ENCODE results near the gene RDH12. TPM values are rescaled to one million over a fixed set of nuclear protein-coding genes. Genes with fewer than 3 reads are reported as not detected.
A peak's percentile ranks its signal among the peaks of the same experiment; 100 is the strongest.
"Not testable (repeated sequence)": the region's sequence is repeated elsewhere in the genome, so short reads cannot be mapped to it uniquely, and the experiment has no call there.

The RDH12 gene
- polyA plus RNA-seq (ENCODE audit: insufficient read length), result 0.71 TPM
- long read RNA-seq, donor 1, result 0 reads
- long read RNA-seq, donor 2, result 0 reads
- long read RNA-seq, donor 3, result 0 reads
- long read RNA-seq, donor 4, result 0 reads
- long read RNA-seq, donor 5, result 0 reads
- long read RNA-seq, donor 6, result 0 reads
- long read RNA-seq, donor 7, result 0 reads
- long read RNA-seq, donor 8, result 0 reads

GRCh38 chr14:67701492-67701891 is at the start of gene RDH12:
RDH12 (plus strand) TSS chr14:67701886; CDS start chr14:67722643, 20,757 bp downstream.
- not testable (repeated sequence) for DNase-seq

DNA sequence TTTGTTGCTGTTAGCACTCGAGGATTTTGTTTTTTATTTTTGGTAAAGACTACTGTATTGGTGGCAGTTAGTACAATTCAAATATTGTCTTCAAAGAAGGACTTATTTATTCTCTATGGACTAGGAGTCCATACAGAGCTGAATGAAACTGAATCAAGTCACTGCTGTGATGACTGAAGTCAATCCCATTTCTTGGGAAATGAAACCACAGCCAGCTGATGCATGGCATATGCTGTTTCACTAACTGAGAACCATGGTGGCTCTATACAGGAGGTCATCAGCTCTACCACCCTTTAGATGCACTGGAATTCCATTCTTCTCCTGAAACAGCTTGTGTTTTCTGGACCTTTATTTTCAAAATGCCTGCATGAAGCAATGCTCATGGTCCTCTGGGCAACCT is 49.5 kb upstream of the RDH12 start:
- no peak for DNase-seq

DNA sequence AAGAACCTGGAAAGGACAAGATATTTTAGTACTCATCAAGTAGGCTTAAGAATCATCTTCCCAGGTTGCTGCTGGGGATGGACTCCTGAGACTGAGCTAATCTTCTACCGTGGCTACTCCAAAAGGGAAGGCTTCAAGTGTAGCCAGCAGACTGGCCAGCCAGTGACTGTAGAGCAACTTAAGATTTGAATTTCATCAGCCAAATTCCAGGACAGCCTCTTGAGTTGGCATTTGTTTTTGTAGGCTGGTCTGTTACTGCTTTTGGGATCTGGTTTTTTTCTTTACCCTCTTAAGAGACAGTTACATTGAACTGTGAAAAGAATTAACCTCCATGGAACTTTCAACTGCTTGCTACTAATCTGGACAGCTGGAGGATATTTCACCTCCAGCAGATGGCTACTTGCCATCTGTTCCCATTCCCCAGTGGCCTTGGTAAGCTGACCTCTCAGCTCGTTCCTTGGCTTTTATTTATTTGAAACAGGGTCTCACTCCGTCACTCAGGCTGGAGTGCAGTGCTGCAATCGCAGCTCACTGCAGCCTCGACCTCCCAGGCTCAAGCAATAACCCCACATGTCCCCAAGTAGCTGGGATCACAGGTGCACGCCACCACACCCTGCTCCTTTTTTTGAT is 47.9 kb upstream of the RDH12 start:
- no peak for DNase-seq

DNA sequence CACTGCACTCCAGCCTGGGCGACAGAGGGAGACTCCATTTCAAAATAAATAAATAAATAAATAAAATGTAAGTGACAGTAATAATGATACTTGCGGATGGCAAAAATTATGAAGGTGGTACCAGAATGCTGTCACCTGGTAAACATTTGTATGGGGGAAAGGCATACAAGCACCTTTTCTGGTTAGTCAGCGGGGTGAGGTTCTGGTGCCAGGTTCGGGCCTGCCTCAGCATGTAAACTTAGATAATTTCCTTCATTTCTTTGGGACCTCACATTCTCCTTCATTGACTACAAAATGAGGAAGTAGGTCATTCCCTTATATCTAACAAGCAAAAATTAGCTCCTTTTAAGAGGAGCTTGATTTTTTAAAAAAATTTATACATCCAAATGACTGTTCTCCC is 38.1 kb upstream of the RDH12 start:
- DNase-seq, result no peak

- no peak for DNase-seq
Observed at GRCh38 chr14:67665868-67666267, 35.8 kb upstream of the RDH12 start.

- peak; percentile 64 for DNase-seq
Observed at GRCh38 chr14:67666750-67667449, 34.8 kb upstream of the RDH12 start.

GRCh38 chr14:67668559-67668958 is 33.1 kb upstream of the RDH12 start:
- no peak for DNase-seq

DNA sequence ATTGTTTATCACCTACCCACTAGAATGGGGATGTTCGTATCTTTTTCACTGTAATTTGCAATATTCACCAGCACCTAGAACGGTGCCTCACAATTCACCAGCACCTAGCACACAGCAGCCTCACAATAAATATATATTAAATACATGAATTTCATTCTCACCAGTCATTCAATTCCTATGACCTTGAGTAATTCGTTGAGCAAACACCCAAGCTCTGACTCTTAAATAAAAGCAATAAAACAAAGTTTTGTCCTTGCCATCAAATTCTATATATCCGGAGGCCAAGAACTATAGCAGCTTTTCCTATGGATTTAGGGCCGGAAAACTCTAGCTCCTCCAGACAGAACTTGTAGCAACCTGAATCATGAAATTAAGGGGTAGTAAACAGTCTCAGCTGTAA is 28.2 kb upstream of the RDH12 start:
- no peak for DNase-seq

DNA sequence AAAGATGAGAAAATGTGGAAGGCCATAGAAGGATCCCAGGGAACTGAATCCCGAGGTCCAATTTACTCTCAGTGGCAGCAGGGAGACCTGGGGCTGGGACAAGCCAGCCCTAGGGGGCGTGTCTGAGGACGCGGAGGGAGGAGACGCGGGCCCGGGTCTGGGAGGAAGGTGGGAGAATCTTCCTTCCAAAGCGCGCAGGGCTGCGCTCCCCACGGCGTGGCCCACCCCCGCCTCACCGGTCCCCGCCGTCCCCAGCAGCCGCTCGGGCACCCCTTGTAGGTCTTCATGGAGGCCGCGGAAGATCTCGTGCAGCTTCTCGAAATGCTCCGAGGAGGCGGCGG is 27.6 kb upstream of the RDH12 start:
- peak; percentile 72 for DNase-seq

GRCh38 chr14:67674480-67675218 is 27.0 kb upstream of the RDH12 start, which contains the start of gene VTI1B:
VTI1B (minus strand) TSS chr14:67674632; CDS start chr14:67674489, 143 bp downstream.
- peak; percentile 86 for DNase-seq

- no peak for DNase-seq
Observed at GRCh38 chr14:67675219-67675582, 26.5 kb upstream of the RDH12 start.

DNA sequence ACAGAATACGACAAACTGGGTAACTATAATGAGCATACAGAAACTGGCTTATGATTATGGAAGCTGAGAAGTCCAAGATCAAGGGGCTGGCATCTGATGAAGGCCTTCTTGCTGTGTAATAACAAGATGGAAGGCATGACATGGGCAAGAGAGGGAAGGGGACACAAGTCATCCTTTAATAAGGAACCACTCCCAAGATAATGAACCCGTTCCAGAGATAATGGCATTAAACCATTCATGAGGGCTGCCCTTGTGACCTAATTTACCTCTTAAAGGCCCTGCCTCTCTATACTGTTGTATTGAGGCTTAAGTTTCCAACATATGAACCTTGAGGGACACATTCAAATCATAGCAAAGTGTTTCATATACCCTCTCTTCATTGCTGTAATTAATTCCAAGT is 22.7 kb upstream of the RDH12 start:
- DNase-seq, result no peak

DNA sequence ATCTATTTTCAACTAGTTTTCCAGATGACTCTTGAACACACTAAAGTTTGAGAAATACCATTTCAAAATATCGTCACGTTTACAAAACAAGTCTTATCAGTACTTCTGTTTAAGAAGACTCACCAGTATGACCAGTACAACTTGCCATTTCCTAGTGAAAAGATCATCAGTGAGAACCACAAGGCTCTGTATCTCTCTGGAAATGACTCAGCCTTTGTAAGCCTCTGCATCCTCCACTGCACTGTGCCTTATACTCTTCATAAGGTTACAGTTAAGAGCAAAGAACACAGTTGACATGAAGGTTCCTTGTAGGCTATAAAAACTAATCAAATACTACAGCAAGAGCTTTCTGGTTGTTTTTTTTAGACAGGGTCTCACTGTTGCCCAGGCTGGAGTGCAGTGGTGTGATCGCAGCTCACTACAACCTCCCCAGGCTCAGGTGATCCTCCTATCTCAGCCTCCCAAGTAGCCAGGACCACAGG is 21.5 kb upstream of the RDH12 start:
- DNase-seq, result no peak

GRCh38 chr14:67680941-67681340 is 20.7 kb upstream of the RDH12 start:
- DNase-seq, result no peak

GRCh38 chr14:67683842-67684241 is 17.8 kb upstream of the RDH12 start:
- DNase-seq, result no peak

- no peak for DNase-seq
Observed at GRCh38 chr14:67690011-67690410, 11.7 kb upstream of the RDH12 start.

DNA sequence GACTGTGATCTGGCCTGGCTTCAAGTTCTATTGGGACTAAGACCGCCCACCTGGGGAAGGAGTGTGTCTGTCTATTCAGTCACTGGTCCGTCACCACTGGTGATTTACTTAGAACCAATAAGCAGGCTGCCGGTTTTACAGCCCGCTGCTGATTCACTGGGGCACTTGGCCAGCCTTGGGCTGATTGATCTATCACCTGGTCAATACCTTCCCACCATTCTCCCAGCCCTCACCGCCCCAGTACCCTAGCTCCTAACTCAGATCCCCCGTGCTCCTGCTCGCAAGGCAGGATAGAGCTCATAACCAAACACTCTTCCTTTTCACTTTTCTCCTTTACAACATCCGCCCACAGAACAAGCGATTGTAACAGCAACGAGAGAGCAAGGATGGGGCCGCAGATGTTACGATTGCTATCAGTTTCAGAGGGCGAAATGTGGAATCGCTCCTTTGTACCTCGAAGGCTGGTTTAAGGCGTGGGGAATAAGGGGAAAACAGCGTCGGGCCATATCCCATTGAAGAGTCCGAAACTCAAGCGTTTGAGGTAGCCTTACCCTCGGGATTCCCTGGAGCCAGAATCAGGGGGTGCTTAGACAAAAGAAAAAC is 6.8 kb upstream of the RDH12 start:
- DNase-seq, result peak; percentile 66

DNA sequence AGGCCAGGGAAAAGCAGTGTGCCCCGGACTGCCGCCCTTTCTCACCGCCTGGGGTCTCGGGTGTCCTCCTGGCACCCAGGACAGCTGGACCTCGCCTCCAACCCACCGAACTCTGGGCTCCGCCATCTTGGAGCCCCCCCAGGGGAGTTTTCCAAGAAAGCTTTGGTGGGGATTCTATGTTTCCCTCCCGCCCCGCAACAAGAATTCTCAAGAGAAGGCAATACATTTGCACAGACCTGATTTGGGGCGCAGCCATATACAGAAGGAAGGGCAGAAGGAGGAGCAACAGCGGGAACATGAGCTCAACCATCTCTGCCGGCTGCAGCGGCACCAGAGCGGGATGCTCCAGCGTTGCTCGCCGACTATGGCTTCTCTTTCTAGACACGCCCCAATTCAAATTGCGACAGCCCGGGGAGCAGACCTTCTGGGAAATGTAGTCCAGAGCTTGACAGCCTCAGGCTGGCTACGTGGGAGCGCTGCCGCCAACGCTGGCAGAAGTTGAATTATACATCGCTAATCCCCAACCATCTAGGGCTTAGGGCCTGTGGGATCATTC is 6.2 kb upstream of the RDH12 start, which contains the start of gene RDH11:
Gene RDH11 (minus strand): TSS at position 371 of the 556 bp plus-strand sequence. CDS start 61 bp downstream, at position 310.
- peak; percentile 87 for DNase-seq

- no peak for DNase-seq
Observed at GRCh38 chr14:67697006-67697405, 4.7 kb upstream of the RDH12 start.

- no peak for DNase-seq
Observed at GRCh38 chr14:67698179-67698578, 3.5 kb upstream of the RDH12 start.

GRCh38 chr14:67703997-67704396 is 2.3 kb downstream of the RDH12 start:
- no peak for DNase-seq
